ENCODE data around the gene YTHDF1. TPM values are rescaled to one million over a fixed set of nuclear protein-coding genes. Genes with fewer than 3 reads are reported as not detected.

The YTHDF1 gene
- total and polyA plus RNA-seq, 2 experiments from 2014 or later: 35.9 to 57.4 TPM

DNA sequence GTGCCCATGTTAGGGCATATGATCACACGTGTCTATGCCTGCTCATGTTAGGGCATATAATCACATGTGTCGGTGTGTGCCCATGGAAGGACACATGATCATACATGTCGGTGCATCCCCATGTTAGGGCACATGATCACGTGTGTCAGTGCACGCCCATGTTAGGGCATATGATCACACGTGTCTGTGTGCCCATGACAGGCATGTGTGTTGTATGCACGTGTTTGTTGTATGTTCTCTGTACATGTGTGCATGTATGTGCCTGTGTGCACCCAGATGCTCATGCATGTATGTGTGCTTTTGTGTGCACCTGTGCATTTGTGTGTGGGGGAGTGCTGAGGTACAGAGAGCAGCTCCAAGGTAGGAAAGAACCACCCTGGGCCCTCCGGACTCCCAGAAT, 29.8 kb downstream of the YTHDF1 start:
- Histone ChIP-seq H3K4me2 (no peak overlapping the region), H4K20me1 (ENCODE audit: insufficient read depth, poor library complexity, severe bottlenecking) (no peaks in the 10 kb centered on the region), H2AFZ (no peak overlapping the region), H3K4me1 (ENCODE audit: insufficient read depth) (no peaks in the 10 kb centered on the region), H3K9me2 (replicated peaks; ENCODE audit: insufficient read depth) (no peaks in the 10 kb centered on the region), H3K4me3 (no peak overlapping the region), H3K9me3 (ENCODE audit: low read depth) (no peaks in the 10 kb centered on the region), H3K79me2 (no peaks in the 10 kb centered on the region), H3K27ac (no peak overlapping the region), H3K27me3 (peaks cover 4% of the 10 kb centered on the region), H3K36me3 (replicated peaks; ENCODE audit: insufficient read depth, low read depth) (no peaks in the 10 kb centered on the region)
- no peak for DNase-seq (ENCODE audit: low spot score)
- TF ChIP-seq, protein P1, sequence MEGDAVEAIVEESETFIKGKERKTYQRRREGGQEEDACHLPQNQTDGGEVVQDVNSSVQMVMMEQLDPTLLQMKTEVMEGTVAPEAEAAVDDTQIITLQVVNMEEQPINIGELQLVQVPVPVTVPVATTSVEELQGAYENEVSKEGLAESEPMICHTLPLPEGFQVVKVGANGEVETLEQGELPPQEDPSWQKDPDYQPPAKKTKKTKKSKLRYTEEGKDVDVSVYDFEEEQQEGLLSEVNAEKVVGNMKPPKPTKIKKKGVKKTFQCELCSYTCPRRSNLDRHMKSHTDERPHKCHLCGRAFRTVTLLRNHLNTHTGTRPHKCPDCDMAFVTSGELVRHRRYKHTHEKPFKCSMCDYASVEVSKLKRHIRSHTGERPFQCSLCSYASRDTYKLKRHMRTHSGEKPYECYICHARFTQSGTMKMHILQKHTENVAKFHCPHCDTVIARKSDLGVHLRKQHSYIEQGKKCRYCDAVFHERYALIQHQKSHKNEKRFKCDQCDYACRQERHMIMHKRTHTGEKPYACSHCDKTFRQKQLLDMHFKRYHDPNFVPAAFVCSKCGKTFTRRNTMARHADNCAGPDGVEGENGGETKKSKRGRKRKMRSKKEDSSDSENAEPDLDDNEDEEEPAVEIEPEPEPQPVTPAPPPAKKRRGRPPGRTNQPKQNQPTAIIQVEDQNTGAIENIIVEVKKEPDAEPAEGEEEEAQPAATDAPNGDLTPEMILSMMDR (IDR thresholded peaks at IDR 0.05; ENCODE audit: poor library complexity): no peak
- WGBS (ENCODE audit: low lambda C conversion rate, missing lambda C conversion rate): 83% methylated on average over 8 of the region's 8 CpGs

DNA sequence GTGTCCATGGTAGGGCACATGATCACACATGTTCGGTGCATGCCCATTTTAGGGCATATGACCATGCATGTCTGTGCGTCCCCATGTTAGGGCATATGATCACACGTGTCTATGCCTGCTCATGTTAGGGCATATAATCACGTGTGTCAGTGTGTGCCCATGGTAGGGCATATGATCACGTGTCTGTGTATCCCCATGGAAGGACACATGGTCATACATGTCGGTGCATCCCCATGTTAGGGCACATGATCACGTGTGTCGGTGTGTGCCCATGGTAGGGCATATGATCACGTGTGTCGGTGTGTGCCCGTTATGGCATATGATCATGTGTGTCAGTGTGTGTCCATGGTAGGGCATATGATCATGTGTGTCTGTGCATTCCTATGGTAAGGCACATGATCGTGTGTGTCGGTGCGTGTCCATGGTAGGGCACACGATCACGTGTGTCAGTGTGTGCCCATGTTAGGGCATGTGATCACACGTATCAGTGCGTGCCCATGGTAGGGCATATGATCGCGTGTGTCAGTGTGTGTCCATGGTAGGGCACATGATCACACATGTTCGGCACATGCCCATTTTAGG, 30.6 kb downstream of the YTHDF1 start:
- 93% methylated on average over 21 of the region's 21 CpGs for WGBS (ENCODE audit: low lambda C conversion rate, missing lambda C conversion rate)
- H2AFZ ChIP-seq: no peak overlapping the region
- TF ChIP-seq EZH2 (IDR thresholded peaks at IDR 0.05; ENCODE audit: borderline replicate concordance) (no peak), EZH2phosphoT487 (IDR thresholded peaks at IDR 0.05; ENCODE audit: low read depth, severe bottlenecking, unreplicated experiment) (no peak)
- TF ChIP-seq, protein P1 (IDR thresholded peaks at IDR 0.05; ENCODE audit: poor library complexity): no peak
- peaks cover 11% of the 10 kb centered on the region for H3K27me3 ChIP-seq
- H3K36me3 ChIP-seq (replicated peaks; ENCODE audit: insufficient read depth, low read depth): no peaks in the 10 kb centered on the region
- H3K79me2 ChIP-seq: no peaks in the 10 kb centered on the region
- H3K4me3 ChIP-seq: no peak overlapping the region
- H3K27ac ChIP-seq: no peak overlapping the region
- DNase-seq (ENCODE audit: low spot score): no peak
- H3K4me1 ChIP-seq (ENCODE audit: insufficient read depth): no peaks in the 10 kb centered on the region
- no peak overlapping the region for H3K4me2 ChIP-seq
- H3K9me3 ChIP-seq (ENCODE audit: low read depth): no peaks in the 10 kb centered on the region
- H4K20me1 ChIP-seq (ENCODE audit: insufficient read depth, poor library complexity, severe bottlenecking): no peaks in the 10 kb centered on the region
- H3K9me2 ChIP-seq (replicated peaks; ENCODE audit: insufficient read depth): no peaks in the 10 kb centered on the region

DNA sequence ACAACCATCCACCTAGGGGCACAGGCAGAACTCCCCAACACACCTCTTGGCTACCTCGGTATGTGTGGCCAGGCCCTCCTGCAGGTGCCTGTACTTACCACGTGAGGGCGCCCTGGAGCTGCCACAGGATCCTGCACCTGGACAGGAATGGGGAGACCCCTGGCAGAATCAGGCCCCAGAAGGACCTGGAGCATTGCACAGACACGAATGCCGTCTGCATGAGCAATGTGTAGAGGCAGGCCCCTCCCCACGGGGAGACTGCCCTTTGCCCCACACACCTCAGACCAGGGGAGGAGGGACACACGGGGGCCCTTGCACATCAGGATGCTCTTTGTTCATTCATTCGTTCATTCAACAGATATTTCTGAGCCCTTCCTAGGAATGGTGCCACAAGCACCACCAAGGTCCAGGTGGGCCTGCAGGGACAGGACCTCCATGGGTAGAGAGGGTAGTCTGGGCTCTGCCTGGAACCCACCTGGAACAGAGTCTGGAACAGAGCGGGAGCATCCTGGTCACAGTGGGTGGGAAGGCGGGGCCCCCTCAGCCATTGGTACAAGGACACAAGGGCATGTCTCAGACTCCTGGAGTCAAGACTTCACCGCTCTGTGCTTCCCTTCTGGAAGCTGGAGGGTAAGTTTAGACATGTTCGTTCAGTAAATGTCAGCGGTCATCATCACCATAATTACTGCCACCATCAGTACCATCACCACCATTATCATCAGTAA, 32.3 kb downstream of the YTHDF1 start:
- peak; percentile 58 for DNase-seq (ENCODE audit: low spot score)
- 50% methylated on average over 13 of the region's 13 CpGs for WGBS (ENCODE audit: low lambda C conversion rate, missing lambda C conversion rate)

More for the DNA sequence above, 32.3 kb downstream of the YTHDF1 start:
- Histone ChIP-seq H3K4me2 (no peak overlapping the region), H3K79me2 (no peaks in the 10 kb centered on the region), H3K27ac (no peak overlapping the region), H4K20me1 (ENCODE audit: insufficient read depth, poor library complexity, severe bottlenecking) (no peaks in the 10 kb centered on the region), H2AFZ (no peak overlapping the region), H3K4me1 (ENCODE audit: insufficient read depth) (no peaks in the 10 kb centered on the region), H3K9me2 (replicated peaks; ENCODE audit: insufficient read depth) (no peaks in the 10 kb centered on the region), H3K9me3 (ENCODE audit: low read depth) (no peaks in the 10 kb centered on the region), H3K4me3 (no peak overlapping the region), H3K27me3 (peaks cover 23% of the 10 kb centered on the region), H3K36me3 (replicated peaks; ENCODE audit: insufficient read depth, low read depth) (no peaks in the 10 kb centered on the region)
- TF ChIP-seq, protein P1 (IDR thresholded peaks at IDR 0.05; ENCODE audit: poor library complexity): peak; percentile 58
- no peak for TF ChIP-seq EZH2 (IDR thresholded peaks at IDR 0.05; ENCODE audit: borderline replicate concordance)
- TF ChIP-seq EZH2phosphoT487 (IDR thresholded peaks at IDR 0.05; ENCODE audit: low read depth, severe bottlenecking, unreplicated experiment): no peak

Measured in hepatocyte (in vitro differentiated cells).